ENCODE results near the gene TRH. TPM values are rescaled to one million over a fixed set of nuclear protein-coding genes. Genes with fewer than 3 reads are reported as not detected.

The TRH gene
- total RNA-seq, 1 donor from 2014 or later, result not detected

- Histone ChIP-seq H3K27me3 (ENCODE audit: control insufficient read depth, insufficient read depth, low read length) (peaks cover 27% of the 10 kb centered on the region), H3K36me3 (ENCODE audit: control insufficient read depth, insufficient read depth, low read length) (no peaks in the 10 kb centered on the region), H3K4me3 (ENCODE audit: low read depth, low read length) (no peak overlapping the region)
- no peak for DNase-seq (ENCODE audit: low read depth)
- TF ChIP-seq CTCF (IDR thresholded peaks at IDR 0.05; ENCODE audit: insufficient read depth, low read length, severe bottlenecking), result no peak
- no peak for FAIRE-seq
Observed at GRCh38 chr3:129975705-129976048, 1.2 kb downstream of the TRH start.

- no peak for DNase-seq (ENCODE audit: low read depth)
- Histone ChIP-seq H3K27me3 (ENCODE audit: control insufficient read depth, insufficient read depth, low read length) (peaks cover 27% of the 10 kb centered on the region), H3K36me3 (ENCODE audit: control insufficient read depth, insufficient read depth, low read length) (no peaks in the 10 kb centered on the region), H3K4me3 (ENCODE audit: low read depth, low read length) (no peak overlapping the region)
- no peak for FAIRE-seq
- no peak for TF ChIP-seq CTCF (IDR thresholded peaks at IDR 0.05; ENCODE audit: insufficient read depth, low read length, severe bottlenecking)
Observed at GRCh38 chr3:129976286-129976685, 1.8 kb downstream of the TRH start.

- Histone ChIP-seq H3K27me3 (ENCODE audit: control insufficient read depth, insufficient read depth, low read length) (peaks cover 24% of the 10 kb centered on the region), H3K4me3 (ENCODE audit: low read depth, low read length) (no peak overlapping the region), H3K36me3 (ENCODE audit: control insufficient read depth, insufficient read depth, low read length) (no peaks in the 10 kb centered on the region)
- no peak for DNase-seq (ENCODE audit: low read depth)
- FAIRE-seq, result no peak
- TF ChIP-seq CTCF (IDR thresholded peaks at IDR 0.05; ENCODE audit: insufficient read depth, low read length, severe bottlenecking), result no peak
Observed at GRCh38 chr3:129978123-129978522, 3.6 kb downstream of the TRH start.

- H3K27me3 ChIP-seq (ENCODE audit: control insufficient read depth, insufficient read depth, low read length), result peaks cover 16% of the 10 kb centered on the region
- no peaks in the 10 kb centered on the region for H3K36me3 ChIP-seq (ENCODE audit: control insufficient read depth, insufficient read depth, low read length)
- FAIRE-seq (peak; percentile 28), DNase-seq (ENCODE audit: low read depth) (no peak)
- no peak overlapping the region for H3K4me3 ChIP-seq (ENCODE audit: low read depth, low read length)
- TF ChIP-seq CTCF (IDR thresholded peaks at IDR 0.05; ENCODE audit: insufficient read depth, low read length, severe bottlenecking), result no peak
Observed at GRCh38 chr3:129979905-129980304, 5.4 kb downstream of the TRH start.

GRCh38 chr3:129983561-129983960, 9.0 kb downstream of the TRH start:
- Histone ChIP-seq H3K4me3 (ENCODE audit: low read depth, low read length) (no peak overlapping the region), H3K27me3 (ENCODE audit: control insufficient read depth, insufficient read depth, low read length) (no peaks in the 10 kb centered on the region), H3K36me3 (ENCODE audit: control insufficient read depth, insufficient read depth, low read length) (no peaks in the 10 kb centered on the region)
- no peak for TF ChIP-seq CTCF (IDR thresholded peaks at IDR 0.05; ENCODE audit: insufficient read depth, low read length, severe bottlenecking)
- FAIRE-seq, result no peak
- no peak for DNase-seq (ENCODE audit: low read depth)

- no peak for DNase-seq (ENCODE audit: low read depth)
Observed at GRCh38 chr3:129984125-129984524, 9.6 kb downstream of the TRH start.

More at GRCh38 chr3:129984125-129984524, 9.6 kb downstream of the TRH start:
- no peak overlapping the region for H3K4me3 ChIP-seq (ENCODE audit: low read depth, low read length)
- no peaks in the 10 kb centered on the region for H3K36me3 ChIP-seq (ENCODE audit: control insufficient read depth, insufficient read depth, low read length)
- FAIRE-seq, result no peak
- no peak for TF ChIP-seq CTCF (IDR thresholded peaks at IDR 0.05; ENCODE audit: insufficient read depth, low read length, severe bottlenecking)
- H3K27me3 ChIP-seq (ENCODE audit: control insufficient read depth, insufficient read depth, low read length), result no peaks in the 10 kb centered on the region

All from bronchial epithelial cell (primary cell).